Measurements from ENCODE around the gene NEK11. TPM values are rescaled to one million over a fixed set of nuclear protein-coding genes. Genes with fewer than 3 reads are reported as not detected.
"Not testable (repeated sequence)": the region's sequence is repeated elsewhere in the genome, so short reads cannot be mapped to it uniquely, and the experiment has no call there.

Gene NEK11
- total RNA-seq, 1 donor from 2014 or later = 1.1 TPM

- no peaks in the 10 kb centered on the region for H3K4me1 Mint-ChIP-seq (ENCODE audit: low read depth)
These were observed 279.6 kb downstream of the NEK11 start for GRCh38 chr3:131306242-131306641.

GRCh38 chr3:131314318-131314717, 287.6 kb downstream of the NEK11 start:
- Mint-ChIP-seq H3K27ac (no peak overlapping the region), H3K9me3 (no peaks in the 10 kb centered on the region), H3K4me1 (ENCODE audit: low read depth) (no peaks in the 10 kb centered on the region), H3K36me3 (ENCODE audit: low read depth) (no peaks in the 10 kb centered on the region), H3K4me3 (ENCODE audit: low read depth) (no peak overlapping the region), H3K27me3 (ENCODE audit: low read depth) (peaks cover 12% of the 10 kb centered on the region)
- DNase-seq (ENCODE audit: low spot score) = no peak
- intact Hi-C loops (cut with micrococcal nuclease) = no loop called here

More at GRCh38 chr3:131306242-131306641, 279.6 kb downstream of the NEK11 start:
- no peaks in the 10 kb centered on the region for H3K9me3 Mint-ChIP-seq
- no peak overlapping the region for H3K4me3 Mint-ChIP-seq (ENCODE audit: low read depth)
- no peak overlapping the region for H3K27ac Mint-ChIP-seq
- H3K36me3 Mint-ChIP-seq (ENCODE audit: low read depth) = no peaks in the 10 kb centered on the region
- intact Hi-C loops (cut with micrococcal nuclease) = no loop called here
- H3K27me3 Mint-ChIP-seq (ENCODE audit: low read depth) = peaks cover 9% of the 10 kb centered on the region
- DNase-seq (ENCODE audit: low spot score) = no peak

- peaks cover 12% of the 10 kb centered on the region for H3K27me3 Mint-ChIP-seq (ENCODE audit: low read depth)
- no peaks in the 10 kb centered on the region for H3K36me3 Mint-ChIP-seq (ENCODE audit: low read depth)
- H3K9me3 Mint-ChIP-seq = no peaks in the 10 kb centered on the region
- DNase-seq (ENCODE audit: low spot score) = no peak
- intact Hi-C loops (cut with micrococcal nuclease) = no loop called here
- H3K27ac Mint-ChIP-seq = no peak overlapping the region
- H3K4me1 Mint-ChIP-seq (ENCODE audit: low read depth) = no peaks in the 10 kb centered on the region
- H3K4me3 Mint-ChIP-seq (ENCODE audit: low read depth) = no peak overlapping the region
These were observed 288.5 kb downstream of the NEK11 start for GRCh38 chr3:131315162-131315561.

- H3K4me3 Mint-ChIP-seq (ENCODE audit: low read depth) = no peak overlapping the region
- H3K27me3 Mint-ChIP-seq (ENCODE audit: low read depth) = peaks cover 11% of the 10 kb centered on the region
- intact Hi-C loops (cut with micrococcal nuclease) = no loop called here
- no peak for DNase-seq (ENCODE audit: low spot score)
- no peaks in the 10 kb centered on the region for H3K4me1 Mint-ChIP-seq (ENCODE audit: low read depth)
- H3K9me3 Mint-ChIP-seq = no peaks in the 10 kb centered on the region
- H3K36me3 Mint-ChIP-seq (ENCODE audit: low read depth) = no peaks in the 10 kb centered on the region
- no peak overlapping the region for H3K27ac Mint-ChIP-seq
These were observed 291.0 kb downstream of the NEK11 start for GRCh38 chr3:131317667-131318066.

GRCh38 chr3:131323014-131323413, 296.3 kb downstream of the NEK11 start:
- DNase-seq (ENCODE audit: low spot score) = no peak
- no peaks in the 10 kb centered on the region for H3K4me1 Mint-ChIP-seq (ENCODE audit: low read depth)
- no peaks in the 10 kb centered on the region for H3K36me3 Mint-ChIP-seq (ENCODE audit: low read depth)
- peaks cover 5% of the 10 kb centered on the region for H3K27me3 Mint-ChIP-seq (ENCODE audit: low read depth)
- no peak overlapping the region for H3K27ac Mint-ChIP-seq
- intact Hi-C loops (cut with micrococcal nuclease) = no loop called here
- no peak overlapping the region for H3K4me3 Mint-ChIP-seq (ENCODE audit: low read depth)
- no peaks in the 10 kb centered on the region for H3K9me3 Mint-ChIP-seq

GRCh38 chr3:131323792-131324191, 297.1 kb downstream of the NEK11 start:
- Mint-ChIP-seq H3K36me3 (ENCODE audit: low read depth) (no peaks in the 10 kb centered on the region), H3K27me3 (ENCODE audit: low read depth) (peaks cover 5% of the 10 kb centered on the region), H3K4me1 (ENCODE audit: low read depth) (no peaks in the 10 kb centered on the region), H3K27ac (no peak overlapping the region), H3K9me3 (no peaks in the 10 kb centered on the region), H3K4me3 (ENCODE audit: low read depth) (no peak overlapping the region)
- intact Hi-C loops (cut with micrococcal nuclease) = no loop called here
- DNase-seq (ENCODE audit: low spot score) = no peak

GRCh38 chr3:131324923-131325322, 298.2 kb downstream of the NEK11 start:
- Mint-ChIP-seq H3K27me3 (ENCODE audit: low read depth) (peaks cover 9% of the 10 kb centered on the region), H3K9me3 (no peaks in the 10 kb centered on the region), H3K36me3 (ENCODE audit: low read depth) (no peaks in the 10 kb centered on the region), H3K27ac (no peak overlapping the region), H3K4me3 (ENCODE audit: low read depth) (no peak overlapping the region), H3K4me1 (ENCODE audit: low read depth) (no peaks in the 10 kb centered on the region)
- no peak for DNase-seq (ENCODE audit: low spot score)
- intact Hi-C loops (cut with micrococcal nuclease) = no loop called here

- no peaks in the 10 kb centered on the region for H3K9me3 Mint-ChIP-seq
- peaks cover 10% of the 10 kb centered on the region for H3K27me3 Mint-ChIP-seq (ENCODE audit: low read depth)
- no peaks in the 10 kb centered on the region for H3K36me3 Mint-ChIP-seq (ENCODE audit: low read depth)
- DNase-seq (ENCODE audit: low spot score) = no peak
- no peak overlapping the region for H3K27ac Mint-ChIP-seq
- no peak overlapping the region for H3K4me3 Mint-ChIP-seq (ENCODE audit: low read depth)
- intact Hi-C loops (cut with micrococcal nuclease) = no loop called here
- H3K4me1 Mint-ChIP-seq (ENCODE audit: low read depth) = no peaks in the 10 kb centered on the region
These were observed 299.6 kb downstream of the NEK11 start for GRCh38 chr3:131326307-131326706.

GRCh38 chr3:131328721-131329120, 302.0 kb downstream of the NEK11 start:
- intact Hi-C loops (cut with micrococcal nuclease) = no loop called here
- Mint-ChIP-seq H3K27ac (no peak overlapping the region), H3K9me3 (no peaks in the 10 kb centered on the region), H3K27me3 (ENCODE audit: low read depth) (peaks cover 11% of the 10 kb centered on the region), H3K4me3 (ENCODE audit: low read depth) (no peak overlapping the region), H3K4me1 (ENCODE audit: low read depth) (no peaks in the 10 kb centered on the region), H3K36me3 (ENCODE audit: low read depth) (no peaks in the 10 kb centered on the region)
- DNase-seq (ENCODE audit: low spot score) = no peak

GRCh38 chr3:131329774-131330173, 303.1 kb downstream of the NEK11 start:
- intact Hi-C loops (cut with micrococcal nuclease) = no loop called here
- H3K4me3 Mint-ChIP-seq (ENCODE audit: low read depth) = no peak overlapping the region
- DNase-seq (ENCODE audit: low spot score) = no peak
- H3K36me3 Mint-ChIP-seq (ENCODE audit: low read depth) = no peaks in the 10 kb centered on the region
- H3K27me3 Mint-ChIP-seq (ENCODE audit: low read depth) = peaks cover 10% of the 10 kb centered on the region
- no peaks in the 10 kb centered on the region for H3K9me3 Mint-ChIP-seq
- no peak overlapping the region for H3K27ac Mint-ChIP-seq
- H3K4me1 Mint-ChIP-seq (ENCODE audit: low read depth) = no peaks in the 10 kb centered on the region

GRCh38 chr3:131331456-131332085, 304.9 kb downstream of the NEK11 start:
- DNase-seq (ENCODE audit: low spot score); H3K27me3 Mint-ChIP-seq (ENCODE audit: low read depth); H3K9me3 Mint-ChIP-seq; H3K27ac Mint-ChIP-seq; H3K36me3 Mint-ChIP-seq (ENCODE audit: low read depth); H3K4me1 Mint-ChIP-seq (ENCODE audit: low read depth); intact Hi-C loops (cut with micrococcal nuclease); H3K4me3 Mint-ChIP-seq (ENCODE audit: low read depth): not testable (repeated sequence)

GRCh38 chr3:131338948-131339640, 312.4 kb downstream of the NEK11 start:
- intact Hi-C loops (cut with micrococcal nuclease) = no loop called here
- Mint-ChIP-seq H3K4me3 (ENCODE audit: low read depth) (no peak overlapping the region), H3K9me3 (no peaks in the 10 kb centered on the region)

GRCh38 chr3:131341761-131342160, 315.1 kb downstream of the NEK11 start:
- intact Hi-C loops (cut with micrococcal nuclease) = no loop called here
- Mint-ChIP-seq H3K9me3 (no peaks in the 10 kb centered on the region), H3K36me3 (ENCODE audit: low read depth) (no peaks in the 10 kb centered on the region), H3K4me1 (ENCODE audit: low read depth) (no peaks in the 10 kb centered on the region), H3K4me3 (ENCODE audit: low read depth) (no peak overlapping the region), H3K27me3 (ENCODE audit: low read depth) (peaks cover 5% of the 10 kb centered on the region), H3K27ac (no peak overlapping the region)
- no peak for DNase-seq (ENCODE audit: low spot score)

More at GRCh38 chr3:131338948-131339640, 312.4 kb downstream of the NEK11 start:
- no peaks in the 10 kb centered on the region for H3K36me3 Mint-ChIP-seq (ENCODE audit: low read depth)
- H3K27ac Mint-ChIP-seq = no peak overlapping the region
- H3K4me1 Mint-ChIP-seq (ENCODE audit: low read depth) = no peaks in the 10 kb centered on the region
- H3K27me3 Mint-ChIP-seq (ENCODE audit: low read depth) = peaks cover 2% of the 10 kb centered on the region
- no peak for DNase-seq (ENCODE audit: low spot score)
